ENCODE data around the gene ARPC1A.
A peak's percentile ranks its signal among the peaks of the same experiment; 100 is the strongest.
"Not testable (repeated sequence)": the region's sequence is repeated elsewhere in the genome, so short reads cannot be mapped to it uniquely, and the experiment has no call there.

The ARPC1A gene

DNA sequence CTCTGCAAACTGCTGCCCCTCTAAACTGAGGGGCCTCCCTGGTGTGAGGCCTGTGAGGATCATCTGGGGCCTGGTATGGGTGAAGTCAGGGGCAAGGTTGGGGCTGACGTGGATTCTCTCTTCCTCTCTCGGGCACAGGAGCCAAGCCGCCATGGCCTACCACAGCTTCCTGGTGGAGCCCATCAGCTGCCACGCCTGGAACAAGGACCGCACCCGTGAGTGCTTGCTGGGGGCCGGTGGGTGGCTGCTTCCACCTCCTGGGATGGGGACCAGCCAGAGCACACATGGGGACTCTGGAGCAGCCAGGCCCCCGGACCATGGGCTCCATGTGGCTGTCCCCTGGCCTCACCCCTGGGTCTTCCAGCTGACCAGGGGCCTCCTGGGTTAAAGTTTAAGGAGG is 59.9 kb downstream of the ARPC1A start:
- H3K4me3 ChIP-seq (ENCODE audit: low read depth, low read length), result no peak overlapping the region
- no peak for TF ChIP-seq CTCF (IDR thresholded peaks at IDR 0.05; ENCODE audit: borderline replicate concordance, insufficient read depth, low read depth, low read length)

GRCh38 chr7:99386584-99387238 is 61.0 kb downstream of the ARPC1A start:
- no peak overlapping the region for H3K4me3 ChIP-seq (ENCODE audit: low read depth, low read length)
- TF ChIP-seq CTCF (IDR thresholded peaks at IDR 0.05; ENCODE audit: borderline replicate concordance, insufficient read depth, low read depth, low read length), result 0 out of 2 replicates have a peak, but pooled peaks have one; percentile 17

DNA sequence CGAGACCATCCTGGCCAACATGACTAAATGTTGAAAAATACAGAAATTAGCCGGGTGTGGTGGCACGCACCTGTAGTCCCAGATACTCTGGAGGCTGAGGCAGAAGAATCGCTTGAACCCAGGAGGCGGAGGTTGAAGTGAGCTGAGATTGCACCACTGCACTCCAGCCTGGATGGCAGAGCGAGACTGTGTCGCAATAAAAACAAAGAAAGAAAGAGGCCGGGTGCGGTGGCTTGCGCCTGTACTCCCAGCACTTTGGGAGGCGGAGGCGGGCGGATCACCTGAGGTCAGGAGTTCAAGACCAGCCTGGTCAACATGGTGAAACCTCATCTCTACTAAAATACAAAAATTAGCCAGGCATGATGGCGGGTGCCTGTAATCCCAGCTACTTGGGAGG is 61.5 kb downstream of the ARPC1A start:
- H3K4me3 ChIP-seq (ENCODE audit: low read depth, low read length), result not testable (repeated sequence)

- no peak for TF ChIP-seq CTCF (IDR thresholded peaks at IDR 0.05; ENCODE audit: borderline replicate concordance, insufficient read depth, low read depth, low read length)
- H3K4me3 ChIP-seq (ENCODE audit: low read depth, low read length), result no peak overlapping the region
These were observed 62.2 kb downstream of the ARPC1A start for GRCh38 chr7:99387912-99388311.

- H3K4me3 ChIP-seq (ENCODE audit: low read depth, low read length), result no peak overlapping the region
- no peak for TF ChIP-seq CTCF (IDR thresholded peaks at IDR 0.05; ENCODE audit: borderline replicate concordance, insufficient read depth, low read depth, low read length)
These were observed 64.1 kb downstream of the ARPC1A start for GRCh38 chr7:99389772-99390171.

DNA sequence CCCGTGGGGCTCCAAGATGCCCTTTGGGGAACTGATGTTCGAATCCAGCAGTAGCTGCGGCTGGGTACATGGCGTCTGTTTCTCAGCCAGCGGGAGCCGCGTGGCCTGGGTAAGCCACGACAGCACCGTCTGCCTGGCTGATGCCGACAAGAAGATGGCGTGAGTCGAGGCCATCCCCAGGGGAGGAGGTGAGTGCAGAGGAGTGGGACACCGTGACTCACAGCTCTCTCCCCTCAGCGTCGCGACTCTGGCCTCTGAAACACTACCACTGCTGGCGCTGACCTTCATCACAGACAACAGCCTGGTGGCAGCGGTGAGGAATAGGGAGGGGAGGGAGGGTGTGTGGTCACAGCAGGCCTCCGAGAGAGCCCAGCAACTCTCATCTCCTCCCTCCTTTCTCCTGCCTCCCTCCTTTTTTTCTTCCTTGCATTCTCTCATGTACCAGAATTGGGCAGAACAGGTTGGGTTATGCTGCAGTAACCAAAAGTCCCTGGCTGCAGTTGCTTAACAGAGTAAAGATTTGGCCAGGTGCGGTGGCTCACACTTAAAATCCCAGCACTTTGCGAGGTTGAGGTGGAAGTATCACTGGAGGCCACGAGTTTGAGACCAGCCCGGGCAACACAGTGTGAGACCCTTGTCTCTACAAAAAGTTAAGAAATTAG is 65.4 kb downstream of the ARPC1A start:
- H3K4me3 ChIP-seq (ENCODE audit: low read depth, low read length), result no peak overlapping the region

GRCh38 chr7:99392046-99392445 is 66.3 kb downstream of the ARPC1A start:
- TF ChIP-seq CTCF (IDR thresholded peaks at IDR 0.05; ENCODE audit: borderline replicate concordance, insufficient read depth, low read depth, low read length), result no peak
- no peak overlapping the region for H3K4me3 ChIP-seq (ENCODE audit: low read depth, low read length)

More for the DNA sequence above, 65.4 kb downstream of the ARPC1A start:
- no peak for TF ChIP-seq CTCF (IDR thresholded peaks at IDR 0.05; ENCODE audit: borderline replicate concordance, insufficient read depth, low read depth, low read length)

Data from GM12875 (cell line).